Tibial nerve (tissue), 4 donors: ENCODE data around the gene CCDC24. TPM values are rescaled to one million over a fixed set of nuclear protein-coding genes. Genes with fewer than 3 reads are reported as not detected.

Experiments used
- DNase-seq, 2 donors: peaks; one replicate each; pipeline ENCODE4 v3.0.0-alpha.2; 2019; ENCODE audit warnings: low spot score in 2 of 2
- H3K27ac ChIP-seq, 4 donors: fragments of 200-600 bp; sonication (generic) in 3 of 4; one replicate each; pipeline ENCODE4 v1.5.1; 2017 to 2019; ENCODE audit warnings: mild to moderate bottlenecking in 1 of 4
- H3K27me3 ChIP-seq, 2 donors: fragments of 200-600 bp; sonication (generic) in 1 of 2; one replicate each; pipeline versions ENCODE4 v1.5.1 to v1.6.0; 2017 to 2019
- H3K36me3 ChIP-seq, 3 donors: fragments of 200-600 bp; sonication (generic); one replicate each; pipeline ENCODE4 v1.5.1; 2018 to 2019
- H3K4me1 ChIP-seq, 4 donors: fragments of 200-600 bp; sonication (generic) in 3 of 4; one replicate each; pipeline ENCODE4 v1.5.1; 2017 to 2019
- H3K4me3 ChIP-seq, 4 donors: fragments of 200-600 bp; sonication (generic) in 3 of 4; one replicate each; pipeline ENCODE4 v1.5.1; 2017 to 2019; ENCODE audit warnings: mild to moderate bottlenecking in 1 of 4, moderate library complexity in 1 of 4
- H3K9me3 ChIP-seq, 4 donors: fragments of 200-600 bp; sonication (generic) in 3 of 4; one replicate each; pipeline ENCODE4 v1.5.1; 2017 to 2019
- EP300 ChIP-seq, 2 donors: sonication (generic); formaldehyde crosslinking; IDR thresholded peaks; one replicate each; pipeline ENCODE4 v1.6.1; 2017; ENCODE audit warnings: antibody characterized with exemption in 2 of 2, mild to moderate bottlenecking in 1 of 2
- POLR2A ChIP-seq, 2 donors: fragments of 450-650 bp; IDR thresholded peaks; one replicate each; pipeline ENCODE4 v1.6.1; 2017; ENCODE audit warnings: antibody characterized with exemption in 2 of 2, mild to moderate bottlenecking in 2 of 2, moderate library complexity in 2 of 2
- WGBS, 2 donors: methylation state at CpG; one replicate each; pipeline ENCODE4 v1.1.5; 2018; 5-methylcytosine and 5-hydroxymethylcytosine counted together
- total RNA-seq, 4 donors: library from RNA; depleted of rRNA; stranded (reverse); fragments of >200 nt; gene quantifications; one replicate each; pipeline ENCODE4 v1.1.0, GENCODE V29; 2016
- TF ChIP-seq, protein P1 (sequence below), 5 experiments: fragments of 200-600 bp in 3 of 5; fragments of 450-650 bp in 2 of 5; sonication (generic) in 3 of 5; IDR thresholded peaks; one replicate each; pipeline ENCODE4 v1.5.1; 2016 to 2019; ENCODE audit warnings: antibody characterized with exemption in 5 of 5, mild to moderate bottlenecking in 3 of 5, moderate library complexity in 2 of 5

Gene CCDC24
- total RNA-seq, 4 donors from 2014 or later, result 5.4 to 18.8 (median 8.9) TPM

DNA sequence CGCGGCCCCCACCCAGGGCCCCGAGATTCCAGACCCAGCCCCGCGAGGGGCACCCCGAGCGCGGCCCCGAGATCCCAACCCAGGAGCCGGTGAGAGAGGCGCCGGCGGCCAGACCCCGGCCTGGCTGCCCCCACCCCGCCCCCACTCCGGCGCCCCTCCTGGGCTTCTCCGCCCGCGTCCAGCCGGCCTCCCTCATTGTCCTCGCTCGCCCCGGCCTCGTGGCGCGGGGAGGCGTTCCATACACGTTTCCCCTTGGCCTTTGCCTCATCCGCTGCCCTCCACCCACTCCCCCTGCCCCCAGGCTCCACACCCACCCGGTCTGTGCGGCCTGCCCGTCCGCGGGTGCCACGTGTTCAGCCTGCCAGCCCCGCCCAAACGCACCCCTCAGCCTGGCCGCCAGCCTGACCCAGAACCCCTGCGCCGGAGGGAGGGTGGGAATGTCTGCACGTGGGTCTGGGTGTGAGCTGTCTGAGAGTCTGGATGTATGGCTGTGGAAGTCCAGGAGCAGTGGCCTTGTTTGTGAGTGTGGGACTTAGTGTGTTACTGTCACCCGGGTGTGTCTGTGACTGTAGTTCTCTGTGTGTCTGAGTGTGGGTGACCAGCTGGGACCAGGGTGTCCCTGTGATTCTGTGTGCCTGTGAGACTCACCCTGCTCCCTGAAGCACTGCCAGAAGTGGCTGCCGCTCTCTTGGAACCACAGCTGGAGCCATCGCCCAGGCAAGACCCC, 11.7 kb upstream of the CCDC24 start:
- Histone ChIP-seq H3K4me3 (peak overlapping the region; percentile 59 to 72 (median 66)), H3K36me3 (peaks cover 0 to 50% (median 0%) of the 10 kb centered on the region in 3 donors), H3K9me3 (no peaks in the 10 kb centered on the region), H3K4me1 (peaks cover 0 to 71% (median 26%) of the 10 kb centered on the region in 4 donors), H3K27ac (peak overlapping the region; percentile 30 to 81 (median 76)), H3K27me3 (no peaks in the 10 kb centered on the region)
- 0 to 3% methylated on average over 16 to 22 of the region's 45 CpGs for WGBS, 2 donors
- TF ChIP-seq, protein P1, sequence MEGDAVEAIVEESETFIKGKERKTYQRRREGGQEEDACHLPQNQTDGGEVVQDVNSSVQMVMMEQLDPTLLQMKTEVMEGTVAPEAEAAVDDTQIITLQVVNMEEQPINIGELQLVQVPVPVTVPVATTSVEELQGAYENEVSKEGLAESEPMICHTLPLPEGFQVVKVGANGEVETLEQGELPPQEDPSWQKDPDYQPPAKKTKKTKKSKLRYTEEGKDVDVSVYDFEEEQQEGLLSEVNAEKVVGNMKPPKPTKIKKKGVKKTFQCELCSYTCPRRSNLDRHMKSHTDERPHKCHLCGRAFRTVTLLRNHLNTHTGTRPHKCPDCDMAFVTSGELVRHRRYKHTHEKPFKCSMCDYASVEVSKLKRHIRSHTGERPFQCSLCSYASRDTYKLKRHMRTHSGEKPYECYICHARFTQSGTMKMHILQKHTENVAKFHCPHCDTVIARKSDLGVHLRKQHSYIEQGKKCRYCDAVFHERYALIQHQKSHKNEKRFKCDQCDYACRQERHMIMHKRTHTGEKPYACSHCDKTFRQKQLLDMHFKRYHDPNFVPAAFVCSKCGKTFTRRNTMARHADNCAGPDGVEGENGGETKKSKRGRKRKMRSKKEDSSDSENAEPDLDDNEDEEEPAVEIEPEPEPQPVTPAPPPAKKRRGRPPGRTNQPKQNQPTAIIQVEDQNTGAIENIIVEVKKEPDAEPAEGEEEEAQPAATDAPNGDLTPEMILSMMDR (IDR thresholded peaks at IDR 0.05), result no peak
- TF ChIP-seq EP300 (IDR thresholded peaks at IDR 0.05), result peak in 1 of 2 donors; percentile 26
- DNase-seq, result peak in 1 of 2 donors; percentile 24

DNA sequence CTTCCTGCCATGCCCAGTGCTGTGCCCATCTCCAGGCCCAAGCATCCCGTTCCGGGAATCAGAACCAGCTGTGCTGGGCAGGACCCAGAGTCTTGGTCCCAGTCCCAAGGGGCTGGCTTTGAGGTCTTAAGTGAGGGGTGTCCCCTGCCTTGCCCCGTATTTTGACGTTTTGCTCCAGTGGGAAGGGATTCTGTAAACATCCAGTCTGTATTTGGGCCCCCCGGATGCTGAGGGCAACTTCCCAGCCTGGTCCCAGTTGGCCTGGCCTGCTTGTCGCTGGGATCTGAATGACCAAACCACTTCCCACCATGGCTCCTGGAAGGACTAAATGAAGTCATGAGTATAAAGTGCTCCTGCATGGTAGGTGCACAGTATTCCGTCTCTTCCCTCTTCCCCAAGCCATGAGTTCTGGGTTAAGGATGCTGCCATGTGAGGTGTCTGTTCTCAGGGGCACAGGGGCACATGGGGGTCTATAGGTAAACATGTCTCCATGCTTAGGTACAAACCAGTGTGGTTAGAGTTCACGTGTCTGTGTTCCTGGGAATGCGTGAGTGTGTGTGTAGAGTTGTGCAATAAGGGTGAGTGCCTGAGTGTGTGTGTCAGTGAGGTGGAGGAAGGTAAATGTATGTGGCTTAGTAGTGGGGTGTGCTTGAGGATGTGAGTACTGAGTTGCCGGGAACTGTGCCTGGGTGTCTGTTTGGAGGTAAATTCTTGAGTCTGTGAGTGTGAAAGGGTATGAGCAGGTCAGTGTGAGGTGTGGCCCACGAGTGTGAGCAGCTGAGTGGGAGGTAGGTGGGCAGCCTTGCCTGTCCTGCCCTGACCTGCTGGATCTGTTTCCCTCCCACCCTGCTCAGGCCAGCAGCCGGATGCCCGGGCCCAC, 10.9 kb upstream of the CCDC24 start:
- H3K36me3 ChIP-seq, result peaks cover 0 to 58% (median 0%) of the 10 kb centered on the region in 3 donors
- H3K4me3 ChIP-seq, result peak overlapping the region in 3 of 4 donors; percentile 59 to 72 (median 65)
- TF ChIP-seq POLR2A (IDR thresholded peaks at IDR 0.05) (no peak), EP300 (IDR thresholded peaks at IDR 0.05) (no peak)
- TF ChIP-seq, protein P1 (IDR thresholded peaks at IDR 0.05), result no peak
- H3K27ac ChIP-seq, result peak overlapping the region in 2 of 4 donors; percentile 80 to 81
- no peak for DNase-seq
- H3K4me1 ChIP-seq, result peaks cover 0 to 69% (median 25%) of the 10 kb centered on the region in 4 donors
- no peaks in the 10 kb centered on the region for H3K27me3 ChIP-seq
- WGBS, 2 donors, result 53 to 64% methylated on average over 13 of the region's 13 CpGs
- H3K9me3 ChIP-seq, result no peaks in the 10 kb centered on the region

DNA sequence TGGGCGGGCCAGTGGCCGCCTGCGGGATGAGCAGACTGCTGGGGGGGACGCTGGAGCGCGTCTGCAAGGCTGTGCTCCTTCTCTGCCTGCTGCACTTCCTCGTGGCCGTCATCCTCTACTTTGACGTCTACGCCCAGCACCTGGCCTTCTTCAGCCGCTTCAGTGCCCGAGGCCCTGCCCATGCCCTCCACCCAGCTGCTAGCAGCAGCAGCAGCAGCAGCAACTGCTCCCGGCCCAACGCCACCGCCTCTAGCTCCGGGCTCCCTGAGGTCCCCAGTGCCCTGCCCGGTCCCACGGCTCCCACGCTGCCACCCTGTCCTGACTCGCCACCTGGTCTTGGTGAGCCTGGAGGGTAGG, 10.3 kb upstream of the CCDC24 start:
- 87 to 90% methylated on average over 16 to 20 of the region's 20 CpGs for WGBS, 2 donors
- peaks cover 0 to 63% (median 19%) of the 10 kb centered on the region in 4 donors for H3K4me1 ChIP-seq
- no peak overlapping the region for H3K4me3 ChIP-seq
- TF ChIP-seq POLR2A (IDR thresholded peaks at IDR 0.05), result no peak
- no peak for TF ChIP-seq EP300 (IDR thresholded peaks at IDR 0.05)
- TF ChIP-seq, protein P1 (IDR thresholded peaks at IDR 0.05), result no peak
- no peaks in the 10 kb centered on the region for H3K27me3 ChIP-seq
- H3K36me3 ChIP-seq, result peaks cover 0 to 64% (median 0%) of the 10 kb centered on the region in 3 donors
- H3K9me3 ChIP-seq, result no peaks in the 10 kb centered on the region
- no peak for DNase-seq
- peak overlapping the region in 1 of 4 donors; percentile 81 for H3K27ac ChIP-seq

DNA sequence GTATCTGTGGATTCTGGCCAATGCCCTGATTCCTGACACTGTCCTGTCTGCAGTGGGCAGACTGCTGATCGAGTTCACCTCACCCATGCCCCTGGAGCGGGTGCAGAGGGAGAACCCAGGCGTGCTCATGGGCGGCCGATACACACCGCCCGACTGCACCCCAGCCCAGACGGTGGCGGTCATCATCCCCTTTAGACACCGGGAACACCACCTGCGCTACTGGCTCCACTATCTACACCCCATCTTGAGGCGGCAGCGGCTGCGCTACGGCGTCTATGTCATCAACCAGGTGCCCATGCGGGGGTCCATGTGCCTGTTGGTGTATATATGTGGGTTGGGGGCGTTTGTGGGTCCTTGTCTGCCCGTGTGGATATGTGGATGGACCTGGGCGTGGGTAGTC, 9.8 kb upstream of the CCDC24 start:
- Histone ChIP-seq H3K27me3 (no peaks in the 10 kb centered on the region), H3K36me3 (peaks cover 0 to 63% (median 0%) of the 10 kb centered on the region in 3 donors), H3K4me1 (peaks cover 0 to 58% (median 15%) of the 10 kb centered on the region in 4 donors), H3K4me3 (no peak overlapping the region), H3K9me3 (no peaks in the 10 kb centered on the region), H3K27ac (no peak overlapping the region)
- TF ChIP-seq, protein P1 (IDR thresholded peaks at IDR 0.05), result no peak
- TF ChIP-seq EP300 (IDR thresholded peaks at IDR 0.05), result no peak
- TF ChIP-seq POLR2A (IDR thresholded peaks at IDR 0.05), result no peak
- WGBS, 2 donors, result 94 to 98% methylated on average over 20 of the region's 20 CpGs
- no peak for DNase-seq
